GM18868 (cell line): ENCODE measurements around the gene C16orf90.
A peak's percentile ranks its signal among the peaks of the same experiment; 100 is the strongest.

Source experiments
- ATAC-seq: cut with Tn5 transposase; IDR thresholded peaks from one replicate; pipeline ENCODE4 v1.9.1; 2021; ENCODE audit warnings: mild to moderate bottlenecking, moderate library complexity; ENCODE audit not compliant: unreplicated experiment

The C16orf90 gene

DNA sequence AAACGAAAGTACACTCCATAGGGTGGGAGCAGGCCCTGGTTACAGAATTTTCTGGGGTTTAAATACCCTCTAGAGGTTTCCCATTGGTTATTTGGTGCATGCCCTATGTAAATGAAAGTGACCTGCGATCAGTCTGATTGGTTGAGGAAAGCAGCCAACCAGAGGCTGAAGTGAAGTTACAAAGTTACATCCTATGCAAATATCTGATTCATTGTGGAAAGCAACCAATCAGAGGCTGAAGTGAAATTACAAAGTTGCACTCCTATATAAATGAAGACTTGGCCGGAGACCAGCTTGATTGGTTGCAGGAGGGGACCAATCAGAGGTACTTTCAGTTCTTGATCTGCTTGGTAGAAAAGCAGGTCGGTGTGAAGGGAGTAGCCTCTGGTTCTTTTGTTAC lies 27.4 kb downstream of the C16orf90 start:
- no peak for ATAC-seq

DNA sequence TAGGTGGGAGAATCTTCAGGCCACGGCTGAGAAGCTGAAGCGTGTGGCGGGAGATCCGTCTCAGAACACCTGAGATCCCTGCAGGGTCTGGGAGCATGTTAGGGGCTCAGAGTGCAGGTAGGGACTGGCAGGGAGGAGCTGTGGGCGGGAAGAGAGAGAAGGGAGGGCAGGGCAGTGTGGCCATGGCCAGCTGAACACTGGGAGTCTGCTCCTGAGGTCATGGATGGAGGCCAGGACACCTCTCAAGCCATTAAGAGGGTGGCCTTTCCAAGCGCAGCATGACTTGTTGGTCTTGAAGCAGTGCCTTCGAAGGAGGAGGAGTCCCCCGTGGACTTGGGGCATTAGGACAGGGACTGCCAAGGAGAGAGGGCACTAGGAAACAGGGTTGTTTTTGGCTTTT lies 28.1 kb downstream of the C16orf90 start:
- no peak for ATAC-seq

DNA sequence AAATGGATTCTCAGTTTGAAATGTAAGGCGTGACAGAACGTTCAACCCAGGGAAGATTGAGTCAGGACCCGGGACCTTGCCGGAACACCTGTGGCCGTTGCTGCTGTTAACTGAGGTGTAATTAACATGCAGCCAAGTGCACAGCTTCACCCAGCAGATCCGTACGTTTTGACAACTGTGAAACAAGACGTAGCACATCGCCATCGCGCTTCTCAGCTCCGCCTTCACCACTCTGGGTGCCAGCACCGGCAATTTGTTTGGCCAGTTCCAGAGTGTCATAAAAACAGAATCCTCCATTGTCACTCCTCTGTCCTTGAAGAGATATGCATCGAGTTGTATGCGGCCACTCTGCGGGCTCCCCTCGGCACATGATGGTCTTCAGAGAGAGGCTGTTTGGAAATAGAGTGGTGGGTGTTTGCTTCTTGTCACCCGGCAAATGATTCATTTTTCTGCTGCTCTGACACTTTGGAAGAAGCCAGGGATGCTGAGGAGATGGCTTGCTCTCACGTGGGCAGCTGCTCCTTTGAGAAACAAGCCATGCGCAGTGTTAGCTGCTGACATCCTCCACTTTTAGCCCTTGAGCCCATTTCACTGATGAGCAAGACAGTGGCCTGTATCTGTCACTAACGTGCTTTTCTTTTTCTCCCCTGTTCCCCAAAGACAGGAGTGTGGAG lies 29.2 kb downstream of the C16orf90 start:
- no peak for ATAC-seq

DNA sequence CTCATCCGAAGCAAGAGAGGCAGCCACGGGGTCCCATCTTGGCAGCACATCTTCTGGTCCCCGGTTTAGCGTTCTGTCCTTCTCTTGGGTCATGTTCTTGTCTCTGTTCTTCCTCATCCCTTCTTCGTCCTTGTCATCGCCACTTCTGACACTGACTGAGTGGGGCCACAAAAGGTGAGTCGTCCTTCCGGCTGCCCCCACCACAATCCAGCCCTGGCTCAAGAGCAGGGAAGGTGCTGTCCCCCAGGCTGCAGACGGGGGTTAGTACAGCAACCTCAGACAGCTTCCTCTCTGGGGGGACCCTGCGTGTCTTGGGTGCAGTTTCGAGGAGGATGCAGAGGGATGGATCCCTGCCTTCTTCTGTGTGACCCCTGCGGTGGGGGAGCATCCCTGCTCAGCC lies 30.0 kb downstream of the C16orf90 start:
- no peak for ATAC-seq

DNA sequence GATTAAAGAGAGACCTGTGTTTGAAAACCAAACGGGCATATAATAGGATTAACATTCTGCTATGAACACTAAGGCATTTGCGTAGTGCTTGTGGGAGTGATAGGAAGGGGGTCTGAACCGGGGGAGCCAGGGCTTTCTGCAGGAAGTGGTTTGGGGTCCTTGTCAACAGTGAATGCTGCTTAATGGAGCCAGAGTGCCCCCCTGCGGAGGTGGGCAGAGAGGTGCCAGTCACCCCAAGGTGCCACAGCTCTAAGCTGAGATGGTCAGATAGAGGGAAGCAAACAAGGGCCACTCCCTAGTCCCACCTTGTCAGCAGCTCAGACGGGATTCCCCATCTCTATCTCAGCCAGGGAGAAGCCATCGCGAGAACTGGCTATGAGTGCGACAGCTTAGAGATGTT lies 34.1 kb downstream of the C16orf90 start:
- no peak for ATAC-seq

DNA sequence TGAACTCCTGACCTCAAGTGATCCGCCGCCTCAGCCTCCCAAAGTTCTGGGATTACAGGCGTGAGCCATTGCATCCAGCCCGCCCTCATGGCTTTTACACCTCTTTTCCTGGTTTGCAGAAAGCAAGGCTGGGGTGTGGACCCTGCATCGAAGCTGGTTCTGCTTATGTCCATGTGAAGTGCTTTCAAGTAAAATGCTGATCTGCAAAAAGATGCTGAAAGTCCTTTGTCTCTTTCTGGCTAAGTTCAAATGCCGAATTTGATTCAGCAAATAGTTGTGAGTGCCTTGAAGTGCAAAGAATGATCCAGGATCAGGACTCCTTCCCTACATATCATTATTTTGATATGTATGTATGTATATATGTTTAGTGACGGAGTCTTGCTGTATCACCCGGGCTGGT lies 34.7 kb downstream of the C16orf90 start:
- no peak for ATAC-seq

DNA sequence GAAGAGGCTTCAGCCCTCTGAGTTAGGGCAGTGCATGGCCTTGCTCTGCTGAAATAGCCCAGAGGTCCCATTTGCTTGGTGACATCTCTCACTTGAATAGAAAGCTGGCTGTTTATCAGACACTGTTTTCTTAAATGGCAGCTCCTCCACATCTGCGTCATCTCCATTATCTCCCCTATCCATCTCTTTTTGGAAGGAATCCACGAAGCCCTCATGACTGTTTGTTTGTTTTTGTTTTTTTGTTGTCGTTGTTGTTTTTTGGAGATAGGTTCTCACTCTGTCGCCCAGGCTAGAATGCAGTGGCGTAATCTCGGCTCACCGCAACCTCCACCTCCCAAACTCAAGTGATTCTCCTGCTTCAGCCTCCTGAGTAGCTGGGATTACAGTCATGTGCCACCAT lies 35.2 kb downstream of the C16orf90 start:
- ATAC-seq, result no peak

DNA sequence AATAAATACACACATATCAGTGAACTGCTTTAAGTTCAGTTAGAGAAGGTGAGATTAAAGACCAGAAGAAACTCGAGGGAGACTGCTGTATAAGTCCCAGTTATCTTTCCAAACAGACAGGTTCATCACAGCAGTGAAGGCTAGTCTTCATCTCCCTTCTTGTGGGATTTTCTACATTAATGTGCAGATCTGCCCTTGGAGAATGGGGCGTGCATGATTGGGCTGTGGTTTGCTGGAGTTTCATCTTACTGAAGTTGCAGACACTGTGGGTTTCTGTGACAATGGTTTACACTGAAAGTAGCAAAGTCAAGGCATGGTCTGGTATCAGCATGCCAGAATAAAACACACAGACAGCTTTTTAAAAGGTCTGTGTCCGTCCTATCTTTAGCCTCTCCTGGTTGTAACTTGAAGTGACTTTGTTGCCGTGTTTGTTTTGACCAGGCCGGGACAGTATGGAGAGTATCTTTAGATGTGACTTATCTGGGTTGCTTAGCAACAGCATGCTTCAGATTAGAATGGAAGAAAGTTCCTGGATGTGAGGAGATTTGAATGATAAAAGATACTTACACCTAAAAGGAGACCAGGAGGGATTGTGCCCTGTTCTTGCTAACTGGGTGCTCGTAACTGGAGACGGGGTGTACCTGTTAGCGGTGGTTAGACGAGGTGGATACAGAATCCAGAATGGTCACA lies 35.7 kb downstream of the C16orf90 start:
- no peak for ATAC-seq

DNA sequence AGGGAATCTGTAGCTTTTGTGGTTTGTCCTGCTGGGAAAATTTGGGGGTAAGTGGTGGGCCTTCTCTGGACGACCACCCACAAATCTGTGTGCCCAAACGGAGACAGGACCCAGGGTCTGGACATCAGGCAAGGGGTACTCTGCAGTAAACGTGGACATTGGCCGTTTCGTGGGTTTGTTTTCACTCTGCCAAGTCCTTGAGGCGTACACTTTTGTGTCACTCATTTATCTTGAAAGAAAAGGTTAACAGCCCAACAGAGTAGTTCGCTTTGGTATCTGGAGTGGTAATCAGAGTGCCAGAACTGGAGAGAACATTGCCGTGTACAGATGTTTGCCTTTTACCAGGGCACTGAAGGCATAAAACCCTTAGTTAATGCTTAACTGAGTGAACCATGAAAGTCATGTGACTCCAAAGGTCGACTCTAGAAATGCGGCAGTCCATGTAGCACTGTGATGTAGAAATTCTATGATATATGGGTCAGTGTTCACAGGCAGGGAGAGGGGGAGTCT lies 36.4 kb downstream of the C16orf90 start:
- ATAC-seq, result no peak

DNA sequence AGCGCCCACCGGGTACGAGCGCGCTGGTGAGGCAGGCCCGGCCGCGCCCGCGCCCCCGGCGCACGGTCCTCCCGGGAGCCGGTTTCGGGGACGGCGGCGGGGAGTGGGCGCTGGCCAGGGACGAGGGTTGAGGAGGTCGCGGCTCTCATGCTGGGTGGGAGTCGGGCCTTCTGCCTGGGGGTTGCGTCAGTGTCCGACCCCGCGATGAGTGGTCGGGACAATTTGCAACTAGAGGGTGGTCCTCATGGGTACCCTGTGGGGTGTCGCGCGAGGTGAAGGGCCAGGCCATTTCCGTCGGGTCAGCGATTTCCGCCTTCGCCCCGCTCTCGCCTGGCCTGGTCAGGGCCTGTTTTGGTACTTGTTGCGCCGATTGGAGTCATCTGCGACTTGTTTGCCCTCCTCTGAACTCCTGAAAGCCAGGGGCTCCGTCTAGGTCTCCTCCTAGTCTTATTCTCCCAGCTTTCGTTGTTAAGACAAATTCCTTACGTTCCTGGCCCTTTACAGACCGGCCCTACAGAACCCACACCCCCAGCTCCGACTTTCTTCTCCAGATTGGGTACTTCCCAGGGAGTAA lies 36.9 kb downstream of the C16orf90 start:
- ATAC-seq, result peak; percentile 6

DNA sequence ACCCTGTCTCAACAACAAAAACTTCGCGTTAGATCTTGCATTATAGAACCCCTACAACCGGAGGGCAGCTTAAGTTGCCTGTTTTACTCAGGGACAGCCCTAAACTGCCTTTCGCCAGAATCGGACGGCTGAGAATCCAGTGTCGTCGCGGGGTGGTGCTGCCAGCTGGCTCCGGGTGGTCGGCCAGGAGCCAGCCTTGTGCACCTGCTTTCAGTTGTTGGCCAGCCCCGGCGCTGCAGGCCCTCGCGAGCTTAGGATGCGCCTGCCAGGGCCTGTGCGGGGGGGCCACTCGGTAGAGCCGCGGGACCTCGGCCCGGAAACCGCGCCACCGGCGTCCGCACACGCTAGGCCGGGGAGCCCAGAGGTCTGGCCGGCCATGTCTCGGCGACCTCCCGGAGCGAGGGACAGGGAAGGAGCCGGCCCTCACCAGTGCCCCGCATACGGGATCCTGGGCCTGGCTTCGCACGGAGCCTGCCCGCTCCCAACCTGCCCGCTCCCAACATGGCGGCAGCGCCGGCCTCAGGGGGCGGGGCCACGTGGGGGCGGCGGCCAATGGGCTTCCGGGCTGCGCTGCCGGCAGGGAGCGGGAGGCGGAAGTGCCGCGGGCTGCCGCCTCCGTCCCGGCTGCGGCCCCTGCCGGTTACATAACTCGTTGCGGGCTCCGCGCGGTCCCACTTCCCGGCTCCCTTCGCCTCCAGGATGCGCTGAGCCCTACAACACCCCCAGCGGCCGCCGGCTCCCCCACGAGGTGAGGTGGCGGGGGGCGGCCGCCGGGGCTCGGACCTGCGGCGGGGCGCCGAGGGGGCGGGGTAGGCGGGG lies 37.6 kb downstream of the C16orf90 start:
- peak; percentile 71 for ATAC-seq

DNA sequence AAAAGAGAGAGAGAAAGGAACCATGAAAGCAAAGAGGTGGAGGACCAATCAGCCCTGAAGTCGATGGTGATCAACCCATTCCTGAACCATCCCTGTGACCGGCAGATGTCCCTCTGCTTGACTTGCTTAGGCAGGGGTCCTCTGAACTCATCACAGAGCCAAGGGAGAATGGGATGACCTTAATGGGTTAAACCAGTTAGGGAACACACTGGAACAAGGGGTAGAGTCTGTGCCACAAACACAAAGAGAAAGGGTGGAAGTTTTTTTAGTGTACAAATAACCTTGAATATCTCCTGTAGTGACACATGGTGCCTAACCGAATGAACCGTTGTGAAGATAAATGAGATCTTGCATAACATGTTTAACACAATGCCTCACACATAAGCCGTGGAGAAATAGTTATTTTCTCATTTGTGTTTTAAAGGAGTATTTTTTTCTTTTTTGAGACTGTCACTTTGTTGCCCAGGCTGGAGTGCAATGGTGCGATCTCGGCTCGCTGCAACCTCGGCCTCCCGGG lies 40.6 kb downstream of the C16orf90 start:
- no peak for ATAC-seq

DNA sequence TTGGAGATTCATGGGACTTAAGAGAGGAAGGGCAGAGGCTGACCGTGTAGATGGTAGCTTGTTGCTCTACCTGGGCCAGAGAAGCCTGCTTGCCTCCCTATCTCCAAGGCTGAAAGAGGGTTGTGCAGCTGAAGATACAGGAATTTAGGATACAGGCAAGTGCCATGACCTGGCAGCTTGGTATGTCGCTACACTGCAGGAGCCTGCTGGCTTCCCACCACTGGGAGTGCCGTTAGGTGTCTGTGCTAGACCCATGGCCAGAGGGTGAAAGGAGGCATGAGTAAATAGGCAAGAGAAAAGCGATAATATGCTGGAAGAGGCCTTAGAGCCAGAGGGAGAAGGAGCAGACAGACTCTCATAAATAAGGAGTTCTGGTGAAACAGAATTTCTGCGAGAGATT lies 41.2 kb downstream of the C16orf90 start:
- ATAC-seq, result no peak

DNA sequence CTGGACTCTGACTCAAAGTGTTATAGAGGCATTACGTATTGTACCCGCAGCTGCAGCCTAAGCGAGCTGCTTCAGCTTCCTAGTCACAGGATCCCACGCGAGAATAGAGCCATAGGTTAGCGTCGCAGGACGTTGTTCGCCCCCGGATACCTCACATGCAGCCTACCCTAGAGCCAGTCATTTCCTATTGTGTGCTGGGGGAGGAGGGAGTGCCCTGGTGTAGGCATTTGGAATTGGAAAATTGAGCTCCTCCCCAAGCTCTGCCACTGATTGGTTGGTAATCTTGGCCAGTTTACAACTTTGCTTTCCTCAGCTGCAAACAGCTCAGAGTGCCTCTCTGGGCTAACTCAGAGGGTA lies 51.3 kb downstream of the C16orf90 start:
- peak; percentile 18 for ATAC-seq
